ENCODE measurements around the gene GKAP1. TPM values are rescaled to one million over a fixed set of nuclear protein-coding genes. Genes with fewer than 3 reads are reported as not detected.

Gene GKAP1
- total RNA-seq, 2 experiments from 2014 or later = 7.3 to 9.5 TPM

DNA sequence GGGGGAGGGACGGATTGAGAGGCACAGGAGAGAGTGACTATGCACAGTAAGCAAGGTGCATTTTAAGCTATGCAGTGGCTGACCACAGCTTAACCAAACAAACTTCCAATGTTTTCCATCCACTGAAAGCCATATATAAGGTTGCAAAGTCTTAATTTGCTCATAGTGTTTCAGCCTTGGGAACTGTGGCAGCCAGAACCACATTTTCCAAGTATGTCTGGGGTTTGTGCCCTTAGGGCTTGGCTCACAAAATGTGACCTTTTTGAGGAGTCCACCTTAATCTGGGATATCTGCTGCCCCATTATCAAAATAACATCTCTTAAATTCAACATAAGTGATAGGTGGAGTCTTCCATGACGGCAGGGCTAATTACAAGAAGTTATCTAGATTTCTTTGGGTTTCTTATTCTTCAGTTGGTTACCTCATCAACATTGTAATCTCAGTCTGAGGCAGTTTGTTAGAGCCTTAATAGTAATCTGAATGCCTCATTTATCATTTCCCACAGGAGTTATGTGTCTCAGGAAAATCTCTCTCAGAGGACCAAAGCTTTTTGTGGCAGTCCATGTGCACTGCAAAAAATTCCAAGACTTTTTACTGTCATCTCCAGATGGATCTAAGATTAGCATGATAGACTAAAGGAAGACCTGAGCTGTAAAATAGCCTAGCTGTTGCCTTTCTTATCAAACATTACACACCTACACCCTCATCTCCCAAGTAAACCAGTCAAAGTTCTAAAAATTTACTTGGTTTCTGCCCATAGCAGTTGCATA lies 94.7 kb downstream of the GKAP1 start:
- Histone ChIP-seq H3K36me3 (ENCODE audit: insufficient read depth, low read length) (no peaks in the 10 kb centered on the region), H3K9me3 (ENCODE audit: control insufficient read depth in 1 of 2, insufficient read depth in 1 of 2, low read length in 2 of 2) (peaks cover 0 to 4% of the 10 kb centered on the region in 2 experiments), H3K4me1 (ENCODE audit: insufficient read depth, low read length) (no peaks in the 10 kb centered on the region), H3K4me3 (ENCODE audit: low read length) (no peak overlapping the region), H3K27ac (ENCODE audit: low read depth in 1 of 2, low read length in 2 of 2) (no peak overlapping the region), H3K27me3 (ENCODE audit: control insufficient read depth in 1 of 2, insufficient read depth in 2 of 2, low read length in 2 of 2) (no peaks in the 10 kb centered on the region)
- POLR2A ChIA-PET = interaction anchor here (1.1 kb wide), 1 partner anchor 16 kb away, joined by 3 read pairs; no protein-coding TSS in a partner anchor
- TF ChIP-seq, protein P1, sequence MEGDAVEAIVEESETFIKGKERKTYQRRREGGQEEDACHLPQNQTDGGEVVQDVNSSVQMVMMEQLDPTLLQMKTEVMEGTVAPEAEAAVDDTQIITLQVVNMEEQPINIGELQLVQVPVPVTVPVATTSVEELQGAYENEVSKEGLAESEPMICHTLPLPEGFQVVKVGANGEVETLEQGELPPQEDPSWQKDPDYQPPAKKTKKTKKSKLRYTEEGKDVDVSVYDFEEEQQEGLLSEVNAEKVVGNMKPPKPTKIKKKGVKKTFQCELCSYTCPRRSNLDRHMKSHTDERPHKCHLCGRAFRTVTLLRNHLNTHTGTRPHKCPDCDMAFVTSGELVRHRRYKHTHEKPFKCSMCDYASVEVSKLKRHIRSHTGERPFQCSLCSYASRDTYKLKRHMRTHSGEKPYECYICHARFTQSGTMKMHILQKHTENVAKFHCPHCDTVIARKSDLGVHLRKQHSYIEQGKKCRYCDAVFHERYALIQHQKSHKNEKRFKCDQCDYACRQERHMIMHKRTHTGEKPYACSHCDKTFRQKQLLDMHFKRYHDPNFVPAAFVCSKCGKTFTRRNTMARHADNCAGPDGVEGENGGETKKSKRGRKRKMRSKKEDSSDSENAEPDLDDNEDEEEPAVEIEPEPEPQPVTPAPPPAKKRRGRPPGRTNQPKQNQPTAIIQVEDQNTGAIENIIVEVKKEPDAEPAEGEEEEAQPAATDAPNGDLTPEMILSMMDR (IDR thresholded peaks at IDR 0.05) = no peak
- no peaks in the 10 kb centered on the region for H3K27me3 Mint-ChIP-seq
- H3K27ac Mint-ChIP-seq = no peak overlapping the region
- no peaks in the 10 kb centered on the region for H3K36me3 Mint-ChIP-seq (ENCODE audit: low read depth)
- no peak for DNase-seq
- CTCF ChIA-PET = no interaction called here
- no peak overlapping the region for H3K4me3 Mint-ChIP-seq
- no peaks in the 10 kb centered on the region for H3K9me3 Mint-ChIP-seq
- no peak for ATAC-seq (ENCODE audit: poor library complexity)
- H3K4me1 Mint-ChIP-seq (ENCODE audit: low read depth) = no peaks in the 10 kb centered on the region
- intact Hi-C loops (cut with DNase I, micrococcal nuclease) = no loop called here

GRCh38 chr9:83721509-83721908 lies 96.1 kb downstream of the GKAP1 start:
- Mint-ChIP-seq H3K9me3 (no peaks in the 10 kb centered on the region), H3K27ac (no peak overlapping the region), H3K4me1 (ENCODE audit: low read depth) (no peaks in the 10 kb centered on the region), H3K27me3 (no peaks in the 10 kb centered on the region), H3K4me3 (no peak overlapping the region), H3K36me3 (ENCODE audit: low read depth) (no peaks in the 10 kb centered on the region)
- ATAC-seq (ENCODE audit: poor library complexity) (no peak), DNase-seq (no peak)
- intact Hi-C loops (cut with DNase I, micrococcal nuclease) = no loop called here
- POLR2A ChIA-PET = no interaction called here
- TF ChIP-seq, protein P1 (IDR thresholded peaks at IDR 0.05) = no peak
- Histone ChIP-seq H3K36me3 (ENCODE audit: insufficient read depth, low read length) (no peaks in the 10 kb centered on the region), H3K27ac (ENCODE audit: low read depth in 1 of 2, low read length in 2 of 2) (no peak overlapping the region), H3K9me3 (ENCODE audit: control insufficient read depth in 1 of 2, insufficient read depth in 1 of 2, low read length in 2 of 2) (peaks cover 0 to 4% of the 10 kb centered on the region in 2 experiments), H3K4me1 (ENCODE audit: insufficient read depth, low read length) (no peaks in the 10 kb centered on the region), H3K27me3 (ENCODE audit: control insufficient read depth in 1 of 2, insufficient read depth in 2 of 2, low read length in 2 of 2) (no peaks in the 10 kb centered on the region), H3K4me3 (ENCODE audit: low read length) (no peak overlapping the region)
- CTCF ChIA-PET = no interaction called here

DNA sequence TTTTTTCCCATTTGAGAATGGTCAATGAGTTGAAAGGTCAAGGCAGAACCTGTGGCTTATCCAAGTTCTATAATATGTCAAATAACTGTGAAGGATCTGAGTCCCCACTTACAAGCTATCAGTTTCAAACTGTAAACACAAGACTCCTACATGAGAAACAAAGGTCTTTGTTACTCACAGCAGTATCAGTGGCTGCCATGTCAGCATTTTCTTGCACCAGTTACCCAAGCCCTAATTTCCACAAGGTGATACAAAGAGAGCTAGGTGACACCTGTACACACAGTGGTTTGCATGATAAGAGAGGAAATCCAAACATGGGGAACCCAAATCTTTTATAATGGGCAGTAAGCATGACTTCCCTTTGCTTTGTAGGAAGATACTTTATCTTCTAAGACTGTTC lies 101.8 kb downstream of the GKAP1 start:
- no peaks in the 10 kb centered on the region for H3K36me3 Mint-ChIP-seq (ENCODE audit: low read depth)
- H3K4me3 ChIP-seq (ENCODE audit: low read length) = no peak overlapping the region
- no peaks in the 10 kb centered on the region for H3K36me3 ChIP-seq (ENCODE audit: insufficient read depth, low read length)
- H3K27me3 Mint-ChIP-seq = no peaks in the 10 kb centered on the region
- intact Hi-C loops (cut with DNase I, micrococcal nuclease) = no loop called here
- H3K27me3 ChIP-seq (ENCODE audit: control insufficient read depth in 1 of 2, insufficient read depth in 2 of 2, low read length in 2 of 2) = no peaks in the 10 kb centered on the region
- CTCF ChIA-PET = no interaction called here
- no peak overlapping the region for H3K27ac ChIP-seq (ENCODE audit: low read depth in 1 of 2, low read length in 2 of 2)
- no peaks in the 10 kb centered on the region for H3K9me3 ChIP-seq (ENCODE audit: control insufficient read depth in 1 of 2, insufficient read depth in 1 of 2, low read length in 2 of 2)
- no peaks in the 10 kb centered on the region for H3K9me3 Mint-ChIP-seq
- no peaks in the 10 kb centered on the region for H3K4me1 Mint-ChIP-seq (ENCODE audit: low read depth)
- DNase-seq (no peak), ATAC-seq (ENCODE audit: poor library complexity) (no peak)
- no peak overlapping the region for H3K4me3 Mint-ChIP-seq
- TF ChIP-seq, protein P1 (IDR thresholded peaks at IDR 0.05) = no peak
- POLR2A ChIA-PET = interaction anchor here (0.7 kb wide), 1 partner anchor 8 kb away, joined by 3 read pairs; no protein-coding TSS in a partner anchor
- no peaks in the 10 kb centered on the region for H3K4me1 ChIP-seq (ENCODE audit: insufficient read depth, low read length)
- no peak overlapping the region for H3K27ac Mint-ChIP-seq

Data from CD4-positive, alpha-beta T cell (primary cell).